GM18951 (cell line): ENCODE data around the gene AP4S1.

Experiments used
- POLR2A ChIP-seq: IDR thresholded peaks from 4 replicates; pipeline ENCODE4 v1.6.1; 2011; ENCODE audit warnings: mild to moderate bottlenecking; ENCODE audit not compliant: insufficient read length, insufficient read depth; ENCODE audit errors: extremely low read depth
- in situ Hi-C: fragments of 300-500 bp; cut with MboI; formaldehyde crosslinking; loops from one replicate; pipeline ENCODE4 v1.12.0; 2022; ENCODE audit warnings: low sequenced_read_pairs, mixed read lengths, inconsistent platforms; ENCODE audit not compliant: unreplicated experiment

The AP4S1 gene

GRCh38 chr14:31126680-31127079 lies 101.2 kb downstream of the AP4S1 start:
- in situ Hi-C loops, result no loop called here
- TF ChIP-seq POLR2A, result no peak

GRCh38 chr14:31127690-31128089 lies 102.2 kb downstream of the AP4S1 start:
- in situ Hi-C loops, result no loop called here
- no peak for TF ChIP-seq POLR2A

GRCh38 chr14:31128601-31129526 lies 103.4 kb downstream of the AP4S1 start:
- no peak for TF ChIP-seq POLR2A
- in situ Hi-C loops, result no loop called here

- no peak for TF ChIP-seq POLR2A
- in situ Hi-C loops, result no loop called here
Observed at GRCh38 chr14:31133133-31133532, 107.7 kb downstream of the AP4S1 start.

- TF ChIP-seq POLR2A, result no peak
- in situ Hi-C loops, result no loop called here
Observed at GRCh38 chr14:31137214-31137889, 111.9 kb downstream of the AP4S1 start.

- in situ Hi-C loops, result no loop called here
Observed at GRCh38 chr14:31138301-31138700, 112.9 kb downstream of the AP4S1 start.

GRCh38 chr14:31139301-31139847 lies 113.9 kb downstream of the AP4S1 start:
- in situ Hi-C loops, result no loop called here
- TF ChIP-seq POLR2A, result no peak

More at GRCh38 chr14:31138301-31138700, 112.9 kb downstream of the AP4S1 start:
- TF ChIP-seq POLR2A, result no peak

GRCh38 chr14:31142455-31143087 lies 117.1 kb downstream of the AP4S1 start:
- in situ Hi-C loops, result no loop called here
- TF ChIP-seq POLR2A, result no peak
